ENCODE measurements around the gene ZBTB37.

The ZBTB37 gene

GRCh38 chr1:173915596-173915995 lies 47.4 kb downstream of the ZBTB37 start:
- no peak for TF ChIP-seq EZH2phosphoT487 (IDR thresholded peaks at IDR 0.05; ENCODE audit: borderline replicate concordance, low read length)
- TF ChIP-seq CTCF (IDR thresholded peaks at IDR 0.05; ENCODE audit: low read depth, low read length, poor library complexity, severe bottlenecking), result no peak
- H3K4me3 ChIP-seq (ENCODE audit: low read length), result no peak overlapping the region

GRCh38 chr1:173916667-173917066 lies 48.5 kb downstream of the ZBTB37 start:
- no peaks in the 10 kb centered on the region for H4K20me1 ChIP-seq (ENCODE audit: control insufficient read depth, insufficient read depth, low read depth, low read length)
- TF ChIP-seq EZH2phosphoT487 (IDR thresholded peaks at IDR 0.05; ENCODE audit: borderline replicate concordance, low read length) (no peak), CTCF (IDR thresholded peaks at IDR 0.05; ENCODE audit: low read depth, low read length, poor library complexity, severe bottlenecking) (no peak)

More at GRCh38 chr1:173915596-173915995, 47.4 kb downstream of the ZBTB37 start:
- no peaks in the 10 kb centered on the region for H3K4me1 ChIP-seq (ENCODE audit: control insufficient read depth, low read length)
- H3K4me2 ChIP-seq (ENCODE audit: low read length), result no peak overlapping the region
- no peaks in the 10 kb centered on the region for H3K27me3 ChIP-seq (ENCODE audit: control insufficient read depth, low read length)
- no peaks in the 10 kb centered on the region for H3K9me3 ChIP-seq (ENCODE audit: control insufficient read depth, insufficient read depth, low read length)
- no peaks in the 10 kb centered on the region for H3F3A ChIP-seq (ENCODE audit: control insufficient read depth, insufficient read depth)
- H3K36me3 ChIP-seq (ENCODE audit: control insufficient read depth, low read length), result no peaks in the 10 kb centered on the region
- H3K79me2 ChIP-seq (ENCODE audit: control insufficient read depth, low read length), result no peaks in the 10 kb centered on the region
- H3K9me2 ChIP-seq (replicated peaks; ENCODE audit: control insufficient read depth, low read length), result no peaks in the 10 kb centered on the region
- no peak overlapping the region for H3K27ac ChIP-seq (ENCODE audit: low read depth, low read length)
- no peaks in the 10 kb centered on the region for H4K20me1 ChIP-seq (ENCODE audit: control insufficient read depth, insufficient read depth, low read depth, low read length)

GRCh38 chr1:173917149-173917548 lies 49.0 kb downstream of the ZBTB37 start, which contains the start of gene SERPINC1:
Gene SERPINC1, minus strand, starts transcription at chr1:173917327. Its CDS starts 68 bp downstream, at chr1:173917259.
- Histone ChIP-seq H3F3A (ENCODE audit: control insufficient read depth, insufficient read depth) (no peaks in the 10 kb centered on the region), H3K36me3 (ENCODE audit: control insufficient read depth, low read length) (no peaks in the 10 kb centered on the region), H3K9me2 (replicated peaks; ENCODE audit: control insufficient read depth, low read length) (no peaks in the 10 kb centered on the region), H3K27ac (ENCODE audit: low read depth, low read length) (no peak within 1 kb of the TSS), H4K20me1 (ENCODE audit: control insufficient read depth, insufficient read depth, low read depth, low read length) (no peaks in the 10 kb centered on the region), H3K4me1 (ENCODE audit: control insufficient read depth, low read length) (no peaks in the 10 kb centered on the region), H3K9me3 (ENCODE audit: control insufficient read depth, insufficient read depth, low read length) (no peaks in the 10 kb centered on the region), H3K27me3 (ENCODE audit: control insufficient read depth, low read length) (no peaks in the 10 kb centered on the region), H3K4me2 (ENCODE audit: low read length) (no peak within 1 kb of the TSS), H3K4me3 (ENCODE audit: low read length) (no peak within 1 kb of the TSS), H3K79me2 (ENCODE audit: control insufficient read depth, low read length) (no peaks in the 10 kb centered on the region)
- TF ChIP-seq EZH2phosphoT487 (IDR thresholded peaks at IDR 0.05; ENCODE audit: borderline replicate concordance, low read length) (no peak), CTCF (IDR thresholded peaks at IDR 0.05; ENCODE audit: low read depth, low read length, poor library complexity, severe bottlenecking) (no peak)

More at GRCh38 chr1:173916667-173917066, 48.5 kb downstream of the ZBTB37 start:
- no peaks in the 10 kb centered on the region for H3K79me2 ChIP-seq (ENCODE audit: control insufficient read depth, low read length)
- no peaks in the 10 kb centered on the region for H3K27me3 ChIP-seq (ENCODE audit: control insufficient read depth, low read length)
- H3K4me3 ChIP-seq (ENCODE audit: low read length), result no peak overlapping the region
- H3K36me3 ChIP-seq (ENCODE audit: control insufficient read depth, low read length), result no peaks in the 10 kb centered on the region
- H3K9me2 ChIP-seq (replicated peaks; ENCODE audit: control insufficient read depth, low read length), result no peaks in the 10 kb centered on the region
- no peak overlapping the region for H3K27ac ChIP-seq (ENCODE audit: low read depth, low read length)
- no peak overlapping the region for H3K4me2 ChIP-seq (ENCODE audit: low read length)
- H3K9me3 ChIP-seq (ENCODE audit: control insufficient read depth, insufficient read depth, low read length), result no peaks in the 10 kb centered on the region
- no peaks in the 10 kb centered on the region for H3K4me1 ChIP-seq (ENCODE audit: control insufficient read depth, low read length)
- H3F3A ChIP-seq (ENCODE audit: control insufficient read depth, insufficient read depth), result no peaks in the 10 kb centered on the region
